Uterus (tissue), 4 donors: ENCODE data around the gene MEF2A. TPM values are rescaled to one million over a fixed set of nuclear protein-coding genes. Genes with fewer than 3 reads are reported as not detected.
A peak's percentile ranks its signal among the peaks of the same experiment; 100 is the strongest.

Source experiments
- DNase-seq, 2 donors: peaks; one replicate each; pipeline ENCODE4 v3.0.0-alpha.2; 2019 to 2020
- H3K27ac ChIP-seq, 2 donors: fragments of 200-600 bp; sonication (generic); 1 replicate in 1 of 2; 2 replicates in 1 of 2; pipeline ENCODE4 v1.5.1; 2016 to 2018
- H3K27me3 ChIP-seq, 2 donors: fragments of 200-600 bp; sonication (generic); one replicate each; pipeline ENCODE4 v1.5.1; 2018 to 2019; ENCODE audit warnings: control low read depth in 1 of 2
- H3K36me3 ChIP-seq, 2 donors: fragments of 200-600 bp; sonication (generic); one replicate each; pipeline ENCODE4 v1.5.1; 2019; ENCODE audit warnings: control low read depth in 1 of 2
- H3K4me1 ChIP-seq, 2 donors: fragments of 200-600 bp; sonication (generic); one replicate each; pipeline ENCODE4 v1.5.1; 2018 to 2019; ENCODE audit warnings: control low read depth in 1 of 2
- H3K4me3 ChIP-seq, 2 donors: fragments of 200-600 bp; sonication (generic); 1 replicate in 1 of 2; 2 replicates in 1 of 2; pipeline ENCODE4 v1.5.1; 2018 to 2019; ENCODE audit warnings: mild to moderate bottlenecking in 1 of 2
- H3K9me3 ChIP-seq, 2 donors: fragments of 200-600 bp; sonication (generic); one replicate each; pipeline ENCODE4 v1.5.1; 2019; ENCODE audit warnings: control low read depth in 1 of 2
- POLR2A ChIP-seq, 2 donors: fragments of 450-650 bp; IDR thresholded peaks; one replicate each; pipeline ENCODE4 v1.6.1; 2016; ENCODE audit warnings: antibody characterized with exemption in 2 of 2, mild to moderate bottlenecking in 1 of 2, moderate library complexity in 1 of 2
- intact Hi-C: fragments of 100-400 bp; cut with DNase I; formaldehyde crosslinking; loops from one replicate; pipeline ENCODE4 v1.15.1; 2023; ENCODE audit warnings: low total_unique reads
- total RNA-seq, 4 donors: library from RNA; depleted of rRNA in 3 of 4; stranded (reverse); fragments of >200 nt in 3 of 4; gene quantifications; one replicate each; pipeline versions ENCODE4 v1.1.0 to v1.2.4, GENCODE V29; 2014 to 2023
- TF ChIP-seq, protein P1 (sequence below), 4 experiments: fragments of 200-600 bp in 2 of 4; fragments of 450-650 bp in 2 of 4; sonication (generic) in 2 of 4; IDR thresholded peaks; one replicate each; pipeline ENCODE4 v1.5.1; 2016 to 2019; ENCODE audit warnings: antibody characterized with exemption in 4 of 4, mild to moderate bottlenecking in 2 of 4, moderate library complexity in 1 of 4
- donor health status: DM: yes; HTN: yes; CAD: no.

The MEF2A gene
- total RNA-seq, 4 donors from 2014 or later, result 78.6 to 138 (median 105) TPM

DNA sequence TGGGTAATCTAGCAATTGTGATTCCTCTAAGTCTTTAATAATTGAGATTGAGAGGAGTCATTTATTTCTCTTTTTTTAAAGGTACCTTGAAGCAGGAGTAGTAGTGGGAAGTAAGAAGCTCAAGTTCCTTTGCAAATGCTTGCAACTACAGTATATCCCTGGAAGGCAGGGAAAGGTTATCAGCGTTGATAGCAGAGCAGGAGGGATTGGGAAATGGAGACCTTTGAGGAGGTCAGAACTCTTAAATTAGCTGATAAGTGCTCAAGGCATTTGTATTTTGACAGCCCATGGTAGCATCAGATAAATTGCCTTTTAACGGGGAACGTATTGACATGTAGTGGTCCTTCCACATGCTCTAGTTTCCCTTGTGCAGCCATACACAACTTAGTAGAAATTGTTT is 47.7 kb downstream of the MEF2A start:
- Histone ChIP-seq H3K4me1 (peaks cover 0 to 12% of the 10 kb centered on the region in 2 donors), H3K4me3 (no peak overlapping the region), H3K27ac (no peak overlapping the region), H3K36me3 (no peaks in the 10 kb centered on the region), H3K27me3 (no peaks in the 10 kb centered on the region), H3K9me3 (no peaks in the 10 kb centered on the region)
- intact Hi-C loops, result no loop called here
- TF ChIP-seq, protein P1, sequence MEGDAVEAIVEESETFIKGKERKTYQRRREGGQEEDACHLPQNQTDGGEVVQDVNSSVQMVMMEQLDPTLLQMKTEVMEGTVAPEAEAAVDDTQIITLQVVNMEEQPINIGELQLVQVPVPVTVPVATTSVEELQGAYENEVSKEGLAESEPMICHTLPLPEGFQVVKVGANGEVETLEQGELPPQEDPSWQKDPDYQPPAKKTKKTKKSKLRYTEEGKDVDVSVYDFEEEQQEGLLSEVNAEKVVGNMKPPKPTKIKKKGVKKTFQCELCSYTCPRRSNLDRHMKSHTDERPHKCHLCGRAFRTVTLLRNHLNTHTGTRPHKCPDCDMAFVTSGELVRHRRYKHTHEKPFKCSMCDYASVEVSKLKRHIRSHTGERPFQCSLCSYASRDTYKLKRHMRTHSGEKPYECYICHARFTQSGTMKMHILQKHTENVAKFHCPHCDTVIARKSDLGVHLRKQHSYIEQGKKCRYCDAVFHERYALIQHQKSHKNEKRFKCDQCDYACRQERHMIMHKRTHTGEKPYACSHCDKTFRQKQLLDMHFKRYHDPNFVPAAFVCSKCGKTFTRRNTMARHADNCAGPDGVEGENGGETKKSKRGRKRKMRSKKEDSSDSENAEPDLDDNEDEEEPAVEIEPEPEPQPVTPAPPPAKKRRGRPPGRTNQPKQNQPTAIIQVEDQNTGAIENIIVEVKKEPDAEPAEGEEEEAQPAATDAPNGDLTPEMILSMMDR (IDR thresholded peaks at IDR 0.05), result no peak
- TF ChIP-seq POLR2A (IDR thresholded peaks at IDR 0.05), result no peak
- DNase-seq, result no peak

DNA sequence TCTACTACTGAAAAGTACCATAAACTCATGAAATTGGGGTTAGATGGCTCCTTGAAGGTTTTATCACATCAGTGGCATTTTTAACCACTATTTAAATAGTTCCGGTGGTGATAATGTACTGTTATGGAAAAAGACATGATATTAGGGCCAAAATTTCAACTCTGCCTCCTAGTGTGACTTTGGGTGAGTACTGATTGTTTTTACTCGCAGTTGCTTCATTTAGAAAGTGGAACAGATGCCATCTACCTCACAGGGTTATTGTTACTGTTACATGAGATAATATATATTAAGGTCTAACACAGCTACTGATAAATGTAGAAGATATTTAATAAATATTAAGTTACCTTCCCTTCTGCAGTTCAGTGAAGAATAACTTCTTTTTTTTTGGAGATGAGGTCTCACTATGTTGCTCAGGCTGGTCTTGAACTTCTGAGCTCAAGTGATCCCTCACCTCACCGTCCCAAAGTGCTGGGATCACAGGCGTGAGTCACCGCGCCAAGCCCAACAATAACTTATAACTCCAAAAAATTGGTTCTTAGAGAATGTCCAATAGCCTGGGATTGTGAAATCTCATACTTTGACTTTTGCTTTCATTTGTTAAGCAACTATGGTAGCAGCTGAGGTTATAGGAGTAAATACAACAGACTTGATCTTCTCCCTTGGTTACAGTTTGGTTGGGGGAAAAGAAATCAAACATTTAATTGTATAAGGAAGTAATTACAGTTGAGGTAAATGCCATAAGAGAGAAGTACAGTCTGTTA is 48.3 kb downstream of the MEF2A start:
- intact Hi-C loops, result no loop called here
- Histone ChIP-seq H3K9me3 (no peaks in the 10 kb centered on the region), H3K4me1 (peaks cover 0 to 12% of the 10 kb centered on the region in 2 donors), H3K27me3 (no peaks in the 10 kb centered on the region), H3K27ac (peak overlapping the region in 1 of 2 donors; percentile 7), H3K36me3 (no peaks in the 10 kb centered on the region), H3K4me3 (no peak overlapping the region)
- no peak for TF ChIP-seq POLR2A (IDR thresholded peaks at IDR 0.05)
- TF ChIP-seq, protein P1 (IDR thresholded peaks at IDR 0.05), result no peak
- DNase-seq, result peak; percentile 26 to 39

DNA sequence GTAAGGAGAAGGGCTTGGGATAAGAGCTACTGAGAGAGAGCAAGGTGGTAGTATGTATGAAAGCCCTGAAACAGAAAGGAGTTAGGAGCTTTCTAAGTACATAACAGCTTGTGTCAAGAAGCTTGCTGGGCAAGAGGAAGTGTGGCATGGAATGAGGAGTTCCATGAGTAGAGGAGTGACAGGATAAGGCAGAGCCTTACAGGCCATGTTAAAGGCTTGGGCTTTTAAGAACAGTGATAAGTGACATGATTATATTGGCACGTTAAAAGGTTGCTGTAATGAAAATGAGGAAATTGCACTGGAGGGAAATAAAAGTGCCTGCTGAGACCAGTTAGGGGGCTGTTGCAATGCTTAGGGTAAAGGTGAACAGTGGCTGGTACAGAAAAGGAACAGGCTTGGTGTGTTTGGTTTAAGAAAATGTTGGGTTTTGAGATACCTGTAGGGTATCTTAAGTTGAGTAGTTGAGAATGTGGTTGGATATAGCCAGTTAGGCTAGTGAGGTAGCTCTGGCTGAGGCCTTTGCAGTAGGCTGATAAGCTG is 49.0 kb downstream of the MEF2A start:
- peaks cover 0 to 12% of the 10 kb centered on the region in 2 donors for H3K4me1 ChIP-seq
- intact Hi-C loops, result no loop called here
- H3K27ac ChIP-seq, result no peak overlapping the region

DNA sequence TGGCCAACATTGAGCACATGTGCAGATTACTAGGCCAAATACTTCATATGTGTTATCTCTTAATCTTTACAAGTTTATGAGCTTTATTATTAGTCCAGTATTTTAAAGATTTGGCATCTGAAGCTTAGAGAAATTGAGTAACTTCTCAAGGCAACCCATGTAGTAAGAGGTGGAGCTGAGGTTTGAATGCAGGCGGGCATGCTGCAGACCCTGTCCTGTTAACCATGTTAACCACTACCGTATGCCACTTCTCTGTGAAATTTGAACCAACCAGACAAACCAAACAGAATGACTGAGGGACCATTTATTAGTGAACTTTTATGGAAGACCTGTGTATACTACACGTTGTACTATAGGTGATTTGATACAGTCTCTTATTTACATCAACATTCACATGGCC is 49.7 kb downstream of the MEF2A start:
- intact Hi-C loops, result no loop called here
- peaks cover 0 to 12% of the 10 kb centered on the region in 2 donors for H3K4me1 ChIP-seq
- no peak for DNase-seq

More for the DNA sequence above, 49.0 kb downstream of the MEF2A start:
- Histone ChIP-seq H3K9me3 (no peaks in the 10 kb centered on the region), H3K4me3 (no peak overlapping the region), H3K36me3 (no peaks in the 10 kb centered on the region), H3K27me3 (no peaks in the 10 kb centered on the region)
- TF ChIP-seq, protein P1 (IDR thresholded peaks at IDR 0.05), result no peak
- no peak for TF ChIP-seq POLR2A (IDR thresholded peaks at IDR 0.05)
- DNase-seq, result no peak

DNA sequence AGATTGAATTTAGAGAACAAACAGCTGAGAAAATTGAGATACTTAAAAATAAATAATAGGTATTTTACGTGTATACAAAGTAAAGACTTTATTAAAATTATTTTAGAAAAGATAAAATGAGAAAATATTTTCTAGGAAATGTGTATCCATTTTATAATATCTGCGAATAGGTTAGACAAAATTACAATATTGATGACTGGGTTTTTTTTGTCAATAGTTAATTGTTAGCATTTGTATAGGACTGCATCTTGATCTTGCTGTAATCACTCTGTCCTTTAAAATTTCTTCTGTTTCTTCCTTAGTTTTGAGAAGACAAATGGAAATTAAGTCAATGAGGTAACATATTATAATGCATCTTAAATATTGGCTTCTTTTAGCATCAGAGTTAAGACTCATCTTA is 50.3 kb downstream of the MEF2A start:
- intact Hi-C loops, result no loop called here
- Histone ChIP-seq H3K27me3 (no peaks in the 10 kb centered on the region), H3K4me1 (peaks cover 0 to 12% of the 10 kb centered on the region in 2 donors), H3K27ac (no peak overlapping the region), H3K4me3 (no peak overlapping the region), H3K36me3 (no peaks in the 10 kb centered on the region), H3K9me3 (no peaks in the 10 kb centered on the region)
- TF ChIP-seq, protein P1 (IDR thresholded peaks at IDR 0.05), result no peak
- TF ChIP-seq POLR2A (IDR thresholded peaks at IDR 0.05), result no peak
- no peak for DNase-seq

More for the DNA sequence above, 49.7 kb downstream of the MEF2A start:
- Histone ChIP-seq H3K9me3 (no peaks in the 10 kb centered on the region), H3K36me3 (no peaks in the 10 kb centered on the region), H3K4me3 (no peak overlapping the region), H3K27ac (no peak overlapping the region), H3K27me3 (no peaks in the 10 kb centered on the region)
- TF ChIP-seq, protein P1 (IDR thresholded peaks at IDR 0.05), result no peak
- no peak for TF ChIP-seq POLR2A (IDR thresholded peaks at IDR 0.05)
